Kidney (tissue), 14 donors: ENCODE measurements around the gene ATG13. TPM values are rescaled to one million over a fixed set of nuclear protein-coding genes. Genes with fewer than 3 reads are reported as not detected.

Experiments
- DNase-seq, 5 donors: peaks; one replicate each; pipeline ENCODE4 v3.0.0-alpha.2; 2013 to 2020
- FAIRE-seq: peaks from 2 replicates; lab custom pipeline; 2012; peaks lifted over from hg19 to GRCh38; lab: Jason Lieb, UNC
- H3K27ac ChIP-seq, 2 donors: one replicate each; pipeline ENCODE4 v1.7.0; 2013; ENCODE audit warnings: low read depth in 2 of 2, low read length in 2 of 2, inconsistent platforms in 1 of 2
- H3K27me3 ChIP-seq: one replicate; pipeline ENCODE4 v1.7.1; 2013; ENCODE audit warnings: low read length, inconsistent platforms; ENCODE audit not compliant: control insufficient read depth, insufficient read depth
- H3K36me3 ChIP-seq, 3 donors: one replicate each; pipeline versions ENCODE4 v1.7.0 to v1.7.1; 2013; ENCODE audit warnings: low read length in 3 of 3, control low read depth in 1 of 3, inconsistent platforms in 1 of 3; ENCODE audit not compliant: insufficient read depth in 3 of 3, control insufficient read depth in 2 of 3
- H3K4me1 ChIP-seq, 3 donors: one replicate each; pipeline versions ENCODE4 v1.7.0 to v1.7.1; 2013; ENCODE audit warnings: low read length in 3 of 3, inconsistent platforms in 1 of 3, low read depth in 1 of 3; ENCODE audit not compliant: control insufficient read depth in 2 of 3, insufficient read depth in 2 of 3
- H3K4me3 ChIP-seq, 3 donors: one replicate each; pipeline versions ENCODE4 v1.7.0 to v1.8.1; 2013; ENCODE audit warnings: low read length in 3 of 3, control low read depth in 1 of 3, inconsistent platforms in 1 of 3
- H3K9ac ChIP-seq, 3 donors: one replicate each; pipeline versions ENCODE4 v1.7.0 to v1.7.1; 2013; ENCODE audit warnings: low read length in 3 of 3, control low read depth in 1 of 3, inconsistent platforms in 1 of 3
- H3K9me3 ChIP-seq, 3 donors: one replicate each; pipeline versions ENCODE4 v1.7.0 to v1.7.1; 2013; ENCODE audit warnings: low read length in 3 of 3, control low read depth in 1 of 3, inconsistent platforms in 1 of 3; ENCODE audit not compliant: control insufficient read depth in 2 of 3, insufficient read depth in 1 of 3
- intact Hi-C: fragments of 100-400 bp; cut with DNase I; formaldehyde crosslinking; loops from one replicate; pipeline ENCODE4 v1.11.1; 2022
- polyA plus RNA-seq: library from polyadenylated mRNA; stranded (reverse); fragments of 350-450 nt; fragmentation: Illumina TruSeq; extraction: RNeasy Lipid Tissue Mini Kit (QIAGEN cat#74804); gene quantifications from one replicate; pipeline ENCODE4 v1.2.3, GENCODE V29; 2014; ENCODE audit warnings: low read depth, low replicate concordance; ENCODE audit not compliant: insufficient read depth
- total RNA-seq: library from RNA; stranded (reverse); fragmentation: NEBNext Ultra II Directional; extraction: Animal tissue kit (Norgen Biotek cat#: 25700); gene quantifications from one replicate; pipeline ENCODE4 v1.2.1, GENCODE V29; 2021
- TF ChIP-seq, protein P1 (sequence below): IDR thresholded peaks from 3 replicates; pipeline ENCODE4 v1.5.1; 2012; ENCODE audit warnings: mild to moderate bottlenecking, moderate library complexity, borderline replicate concordance; ENCODE audit not compliant: insufficient read depth; ENCODE audit errors: extremely low read depth
- donor health status: control.
- donor health status: control.
- donor health status: control.
- donor health status: control.
- donor health status: control.
- donor health status: DM: yes; HTN: yes; CAD: no.
- donor health status: Normal renal cell carcinoma (clear cell type).

ATG13 gene
- total and polyA plus RNA-seq, 2 donors from 2014 or later: 40.1 to 73.5 TPM

- peaks cover 4 to 12% (median 7%) of the 10 kb centered on the region in 3 donors for H3K4me1 ChIP-seq
- peak within 1 kb of the TSS; percentile 61 to 64 for H3K27ac ChIP-seq
- H3K9me3 ChIP-seq: no peaks in the 10 kb centered on the region
- peak; percentile 87 to 97 (median 94) for DNase-seq
- TF ChIP-seq, protein P1, sequence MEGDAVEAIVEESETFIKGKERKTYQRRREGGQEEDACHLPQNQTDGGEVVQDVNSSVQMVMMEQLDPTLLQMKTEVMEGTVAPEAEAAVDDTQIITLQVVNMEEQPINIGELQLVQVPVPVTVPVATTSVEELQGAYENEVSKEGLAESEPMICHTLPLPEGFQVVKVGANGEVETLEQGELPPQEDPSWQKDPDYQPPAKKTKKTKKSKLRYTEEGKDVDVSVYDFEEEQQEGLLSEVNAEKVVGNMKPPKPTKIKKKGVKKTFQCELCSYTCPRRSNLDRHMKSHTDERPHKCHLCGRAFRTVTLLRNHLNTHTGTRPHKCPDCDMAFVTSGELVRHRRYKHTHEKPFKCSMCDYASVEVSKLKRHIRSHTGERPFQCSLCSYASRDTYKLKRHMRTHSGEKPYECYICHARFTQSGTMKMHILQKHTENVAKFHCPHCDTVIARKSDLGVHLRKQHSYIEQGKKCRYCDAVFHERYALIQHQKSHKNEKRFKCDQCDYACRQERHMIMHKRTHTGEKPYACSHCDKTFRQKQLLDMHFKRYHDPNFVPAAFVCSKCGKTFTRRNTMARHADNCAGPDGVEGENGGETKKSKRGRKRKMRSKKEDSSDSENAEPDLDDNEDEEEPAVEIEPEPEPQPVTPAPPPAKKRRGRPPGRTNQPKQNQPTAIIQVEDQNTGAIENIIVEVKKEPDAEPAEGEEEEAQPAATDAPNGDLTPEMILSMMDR: no peak
- intact Hi-C loops: no loop called here
- H3K36me3 ChIP-seq: no peaks in the 10 kb centered on the region
- peak within 1 kb of the TSS; percentile 57 to 84 (median 78) for H3K9ac ChIP-seq
- H3K27me3 ChIP-seq: no peaks in the 10 kb centered on the region
- peak within 1 kb of the TSS; percentile 79 to 90 (median 79) for H3K4me3 ChIP-seq
- FAIRE-seq: no peak
These were observed 23.6 kb upstream of the ATG13 start, which contains the start of gene AMBRA1 for GRCh38 chr11:46593550-46594373. Gene AMBRA1 (minus strand): TSS chr11:46594023. CDS start chr11:46548380, 45,643 bp downstream.

DNA sequence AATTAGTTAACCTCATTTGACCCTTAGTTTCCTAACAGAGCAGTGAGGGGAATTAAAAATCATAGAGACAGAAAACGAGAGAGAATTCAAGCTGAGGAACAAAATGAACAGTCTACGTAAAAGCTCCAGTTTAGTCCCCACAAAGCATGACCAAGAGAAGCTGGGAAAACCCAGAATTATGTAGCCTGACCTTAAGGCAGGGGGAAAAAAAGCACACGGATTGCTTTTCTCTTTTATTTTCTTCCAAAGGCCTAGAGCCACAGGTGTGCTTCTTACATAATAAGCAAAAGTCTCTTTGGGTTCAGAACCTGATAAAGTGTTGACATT lies 23.0 kb upstream of the ATG13 start:
- intact Hi-C loops: no loop called here
- Histone ChIP-seq H3K36me3 (no peaks in the 10 kb centered on the region), H3K4me3 (peak overlapping the region; percentile 79 to 90 (median 79)), H3K9ac (peak overlapping the region in 2 of 3 donors; percentile 78 to 84), H3K27me3 (no peaks in the 10 kb centered on the region), H3K27ac (peak overlapping the region; percentile 59 to 64), H3K4me1 (peaks cover 4 to 12% (median 7%) of the 10 kb centered on the region in 3 donors), H3K9me3 (no peaks in the 10 kb centered on the region)
- DNase-seq (no peak), FAIRE-seq (no peak)
- TF ChIP-seq, protein P1: no peak

DNA sequence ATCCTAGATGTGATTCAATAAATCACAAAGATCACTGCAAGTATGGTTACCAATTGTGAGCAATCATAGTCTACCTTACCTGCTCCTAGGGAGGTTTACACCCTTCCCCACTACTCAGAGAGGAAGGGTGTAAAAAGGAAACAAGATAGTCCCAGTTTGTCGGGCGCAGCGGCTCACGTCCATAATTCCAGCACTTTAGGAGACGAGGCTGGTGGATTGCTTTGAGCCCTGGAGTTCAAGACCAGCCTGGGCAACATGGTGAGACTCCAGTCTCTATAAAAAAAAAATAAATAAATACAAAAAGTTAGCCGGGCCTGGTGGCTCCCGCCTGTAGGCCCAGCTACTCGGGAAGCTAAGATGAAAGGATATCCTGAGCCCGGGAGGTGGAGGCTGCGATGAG lies 22.6 kb upstream of the ATG13 start:
- intact Hi-C loops: no loop called here
- no peak overlapping the region for H3K9ac ChIP-seq
- H3K9me3 ChIP-seq: no peaks in the 10 kb centered on the region
- DNase-seq (no peak), FAIRE-seq (no peak)
- H3K4me3 ChIP-seq: no peak overlapping the region
- H3K27me3 ChIP-seq: no peaks in the 10 kb centered on the region
- peaks cover 4 to 12% (median 7%) of the 10 kb centered on the region in 3 donors for H3K4me1 ChIP-seq
- no peak overlapping the region for H3K27ac ChIP-seq
- H3K36me3 ChIP-seq: no peaks in the 10 kb centered on the region
- TF ChIP-seq, protein P1: no peak
